Sigmoid colon (tissue), 4 donors: Measurements from ENCODE around the gene MOSPD3.

Experiments
- CTCF ChIP-seq, 4 experiments: fragments of 450-650 bp in 3 of 4; fragments of 200-600 bp in 1 of 4; IDR thresholded peaks; one replicate each; pipeline ENCODE4 v1.5.1; 2016 to 2019; ENCODE audit warnings: antibody characterized with exemption in 4 of 4, mild to moderate bottlenecking in 3 of 4, moderate library complexity in 2 of 4
- POLR2A ChIP-seq, 2 donors: fragments of 450-650 bp; IDR thresholded peaks; one replicate each; pipeline ENCODE4 v1.6.1; 2016; ENCODE audit warnings: antibody characterized with exemption in 2 of 2, mild to moderate bottlenecking in 2 of 2, moderate library complexity in 2 of 2
- POLR2AphosphoS5 ChIP-seq, 4 donors: sonication (generic); formaldehyde crosslinking; IDR thresholded peaks; one replicate each; pipeline ENCODE4 v1.6.1; 2017; ENCODE audit warnings: antibody characterized with exemption in 4 of 4

DNA sequence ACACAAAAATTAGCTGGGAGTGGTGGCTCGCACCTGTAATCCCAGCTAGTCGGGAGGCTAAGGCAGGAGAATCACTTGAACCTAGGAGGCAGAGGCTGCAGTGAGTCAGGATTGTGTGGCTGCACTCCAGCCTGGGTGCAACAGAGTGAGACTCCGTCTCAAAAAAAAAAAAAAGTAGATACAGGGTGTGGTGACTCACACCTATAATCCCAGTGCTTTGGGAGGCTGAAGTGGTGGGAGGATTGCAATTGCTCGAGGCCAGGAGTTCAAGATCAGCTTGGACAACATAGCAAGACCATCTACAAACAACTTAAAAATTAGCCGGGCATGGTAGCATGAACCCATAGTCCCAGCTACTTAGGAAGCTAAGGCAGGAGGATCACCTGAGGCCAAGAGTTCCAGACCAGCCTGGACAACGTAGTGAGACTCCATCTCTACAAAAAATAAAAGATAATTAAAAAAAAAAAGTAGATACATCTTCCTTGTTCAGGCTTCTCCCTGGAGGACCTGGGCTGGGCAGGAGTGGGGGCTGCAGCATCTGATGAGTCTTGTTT, 2.0 kb downstream of the MOSPD3 start:
- no peak for TF ChIP-seq CTCF (IDR thresholded peaks at IDR 0.05)
- TF ChIP-seq POLR2A (IDR thresholded peaks at IDR 0.05): no peak
- TF ChIP-seq POLR2AphosphoS5 (IDR thresholded peaks at IDR 0.05): no peak
